PC-9 (cell line): ENCODE measurements around the gene PLEKHA5. TPM values are rescaled to one million over a fixed set of nuclear protein-coding genes. Genes with fewer than 3 reads are reported as not detected.

Experiments
- BruUV-seq: library from RNA; stranded (reverse); fragments of 400-500 nt; replicated peaks from 2 replicates; lab custom pipeline; 2021; lab: Mats Ljungman, UMichigan
- CTCF ChIA-PET: fragments of 300-600 bp; sonication (Branson Sonifier 250); formaldehyde crosslinking; loops from one replicate; lab custom pipeline; 2022; ENCODE audit warnings: antibody characterized with exemption; lab: Charles Lee
- POLR2A ChIA-PET: fragments of 300-600 bp; sonication (Branson Sonifier 250); formaldehyde crosslinking; loops from one replicate; lab custom pipeline; 2022; ENCODE audit warnings: antibody characterized with exemption; ENCODE audit not compliant: unreplicated experiment; lab: Charles Lee
- DNase-seq, 2 experiments: peaks; one replicate each; pipeline versions ENCODE4 v3.0.0 to v3.0.0-alpha.2; 2015 to 2022; ENCODE audit warnings: mixed read lengths in 1 of 2
- H2AFZ ChIP-seq: fragments of 200-600 bp; sonication (generic); 2 replicates; pipeline ENCODE4 v1.8.1; 2017; ENCODE audit warnings: antibody characterized with exemption
- H3F3A ChIP-seq: fragments of 200-600 bp; sonication (generic); 2 replicates; pipeline ENCODE4 v1.8.1; 2017; ENCODE audit warnings: antibody characterized with exemption, mild to moderate bottlenecking, low read depth; ENCODE audit not compliant: insufficient read depth
- H3K27ac ChIP-seq: fragments of 200-600 bp; sonication (generic); 2 replicates; pipeline ENCODE4 v1.6.1; 2016; ENCODE audit warnings: mixed run types
- H3K27me3 ChIP-seq: fragments of 200-600 bp; sonication (generic); 2 replicates; pipeline ENCODE4 v1.6.1; 2016; ENCODE audit warnings: low read depth, mixed run types; ENCODE audit not compliant: insufficient read depth
- H3K36me3 ChIP-seq: fragments of 200-600 bp; sonication (generic); 2 replicates; pipeline ENCODE4 v1.6.1; 2016; ENCODE audit warnings: low read depth, mixed run types
- H3K4me1 ChIP-seq: fragments of 200-600 bp; sonication (generic); replicated peaks from 2 replicates; pipeline ENCODE4 v1.6.1; 2016; ENCODE audit warnings: mixed run types; ENCODE audit not compliant: insufficient read depth
- H3K4me2 ChIP-seq: fragments of 200-600 bp; sonication (generic); 2 replicates; pipeline ENCODE4 v1.6.1; 2017; ENCODE audit warnings: mixed run types
- H3K4me3 ChIP-seq: fragments of 200-600 bp; sonication (generic); 2 replicates; pipeline ENCODE4 v1.6.1; 2016; ENCODE audit warnings: mixed run types
- H3K79me2 ChIP-seq: fragments of 200-600 bp; sonication (generic); 2 replicates; pipeline ENCODE4 v1.6.1; 2017; ENCODE audit warnings: low read depth, mixed run types
- H3K9me2 ChIP-seq: fragments of 200-600 bp; sonication (generic); 2 replicates; pipeline ENCODE4 v1.8.1; 2017; ENCODE audit warnings: mild to moderate bottlenecking; ENCODE audit not compliant: insufficient read depth
- H3K9me3 ChIP-seq: fragments of 200-600 bp; sonication (generic); 2 replicates; pipeline ENCODE4 v1.8.1; 2016; ENCODE audit warnings: low read depth; ENCODE audit not compliant: insufficient read depth
- H4K20me1 ChIP-seq: fragments of 200-600 bp; sonication (generic); 2 replicates; pipeline ENCODE4 v1.8.1; 2017; ENCODE audit not compliant: insufficient read depth
- EZH2 ChIP-seq: fragments of 200-600 bp; sonication (generic); IDR thresholded peaks from 2 replicates; pipeline ENCODE4 v1.8.0; 2017; ENCODE audit warnings: antibody characterized with exemption, low read depth
- intact Hi-C: fragments of 100-400 bp; cut with micrococcal nuclease; formaldehyde crosslinking; loops from one replicate; pipeline ENCODE4 v1.10.0; 2022; ENCODE audit not compliant: unreplicated experiment
- total RNA-seq: library from RNA; stranded (reverse); gene quantifications from 2 replicates; pipeline ENCODE4 v1.2.3, GENCODE V29; 2021
- TF ChIP-seq, protein P1 (sequence below): fragments of 200-600 bp; sonication (generic); conservative IDR thresholded peaks from 2 replicates; pipeline ENCODE4 v1.6.1; 2017; ENCODE audit warnings: mixed run types, antibody characterized with exemption, mild to moderate bottlenecking, moderate library complexity

PLEKHA5 gene
- total RNA-seq, 1 experiment from 2014 or later, result 54.1 TPM

DNA sequence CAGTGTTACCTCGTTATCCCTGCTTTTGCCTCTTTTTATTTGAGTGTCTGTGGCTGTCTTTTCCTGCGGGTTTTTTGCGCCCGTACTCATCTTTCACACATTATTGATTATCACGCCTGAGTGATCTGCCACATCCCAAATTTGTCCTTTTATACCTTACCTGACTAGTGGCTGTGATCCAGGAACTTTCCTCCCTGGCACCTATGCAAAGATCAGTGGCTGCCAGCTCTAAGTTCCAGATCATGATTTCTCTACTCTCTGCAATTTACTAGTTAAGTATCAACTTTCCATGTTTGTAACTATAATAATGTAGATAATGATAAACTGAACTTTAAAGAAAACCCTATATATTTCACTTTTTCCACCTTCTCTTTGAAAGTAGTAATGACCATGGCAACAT, 36.9 kb downstream of the PLEKHA5 start:
- Histone ChIP-seq H2AFZ (no peak overlapping the region), H3K4me2 (no peak overlapping the region), H3K4me3 (no peak overlapping the region), H3K27me3 (no peaks in the 10 kb centered on the region), H3K79me2 (peaks cover 7% of the 10 kb centered on the region; the same call in 1 of the 2 replicates), H3K9me3 (no peaks in the 10 kb centered on the region), H3K36me3 (no peaks in the 10 kb centered on the region), H4K20me1 (no peaks in the 10 kb centered on the region), H3K4me1 (peaks cover 19% of the 10 kb centered on the region), H3K9me2 (peaks cover 4% of the 10 kb centered on the region; the same call in 1 of the 2 replicates), H3F3A (no peaks in the 10 kb centered on the region), H3K27ac (no peak overlapping the region)
- no peak for DNase-seq
- intact Hi-C loops, result no loop called here
- no peak for TF ChIP-seq EZH2
- TF ChIP-seq, protein P1, sequence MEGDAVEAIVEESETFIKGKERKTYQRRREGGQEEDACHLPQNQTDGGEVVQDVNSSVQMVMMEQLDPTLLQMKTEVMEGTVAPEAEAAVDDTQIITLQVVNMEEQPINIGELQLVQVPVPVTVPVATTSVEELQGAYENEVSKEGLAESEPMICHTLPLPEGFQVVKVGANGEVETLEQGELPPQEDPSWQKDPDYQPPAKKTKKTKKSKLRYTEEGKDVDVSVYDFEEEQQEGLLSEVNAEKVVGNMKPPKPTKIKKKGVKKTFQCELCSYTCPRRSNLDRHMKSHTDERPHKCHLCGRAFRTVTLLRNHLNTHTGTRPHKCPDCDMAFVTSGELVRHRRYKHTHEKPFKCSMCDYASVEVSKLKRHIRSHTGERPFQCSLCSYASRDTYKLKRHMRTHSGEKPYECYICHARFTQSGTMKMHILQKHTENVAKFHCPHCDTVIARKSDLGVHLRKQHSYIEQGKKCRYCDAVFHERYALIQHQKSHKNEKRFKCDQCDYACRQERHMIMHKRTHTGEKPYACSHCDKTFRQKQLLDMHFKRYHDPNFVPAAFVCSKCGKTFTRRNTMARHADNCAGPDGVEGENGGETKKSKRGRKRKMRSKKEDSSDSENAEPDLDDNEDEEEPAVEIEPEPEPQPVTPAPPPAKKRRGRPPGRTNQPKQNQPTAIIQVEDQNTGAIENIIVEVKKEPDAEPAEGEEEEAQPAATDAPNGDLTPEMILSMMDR, result no peak
- POLR2A ChIA-PET, result no interaction called here
- no TSS peak for BruUV-seq
- CTCF ChIA-PET, result no interaction called here

DNA sequence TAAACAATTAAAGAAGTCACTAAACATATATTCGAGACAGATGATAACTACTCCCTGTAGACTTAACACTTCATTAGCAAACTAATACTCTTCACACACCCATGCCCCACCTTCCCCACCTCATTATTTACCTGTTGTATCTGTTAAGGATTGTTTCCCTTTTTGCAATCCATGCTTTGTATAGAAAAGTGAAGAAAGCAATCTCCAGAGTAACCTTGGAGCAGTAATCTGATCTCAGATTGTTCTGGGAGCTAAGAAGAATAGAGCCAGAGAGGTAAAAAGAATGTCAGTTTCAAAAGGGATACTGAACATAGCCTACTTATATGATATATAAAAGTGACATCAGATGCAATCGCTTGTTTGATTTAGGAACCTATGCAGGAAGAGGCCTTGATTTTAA, 37.4 kb downstream of the PLEKHA5 start:
- peaks cover 7% of the 10 kb centered on the region for H3K79me2 ChIP-seq

DNA sequence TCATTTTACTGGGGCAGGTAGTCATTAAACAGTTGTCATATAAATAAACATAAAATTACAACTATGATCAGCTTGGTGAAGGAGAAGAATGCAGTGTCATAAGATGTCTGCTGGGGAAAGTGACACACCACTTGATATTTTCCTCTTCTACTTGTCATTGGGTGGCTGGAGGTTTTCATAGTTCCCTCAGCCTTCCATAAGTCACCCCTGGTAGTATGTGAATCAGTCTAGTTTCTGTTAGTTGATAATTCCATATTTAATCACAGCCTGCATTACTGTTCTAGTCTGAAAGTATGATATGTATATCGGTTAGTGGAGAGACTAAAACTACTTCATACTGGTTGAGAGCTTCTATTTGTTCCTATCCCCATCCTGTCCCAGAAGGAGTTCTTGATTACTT, 38.2 kb downstream of the PLEKHA5 start:
- no peaks in the 10 kb centered on the region for H4K20me1 ChIP-seq
- H3K27ac ChIP-seq, result no peak overlapping the region
- peaks cover 7% of the 10 kb centered on the region for H3K79me2 ChIP-seq
- H2AFZ ChIP-seq, result no peak overlapping the region
- intact Hi-C loops, result no loop called here
- H3F3A ChIP-seq, result no peaks in the 10 kb centered on the region
- H3K4me1 ChIP-seq, result peaks cover 19% of the 10 kb centered on the region
- no peak overlapping the region for H3K4me2 ChIP-seq
- peaks cover 4% of the 10 kb centered on the region; the same call in 1 of the 2 replicates for H3K9me2 ChIP-seq
- H3K9me3 ChIP-seq, result no peaks in the 10 kb centered on the region
- H3K27me3 ChIP-seq, result no peaks in the 10 kb centered on the region
- BruUV-seq, result no TSS peak
- no peak overlapping the region for H3K4me3 ChIP-seq
- ChIA-PET CTCF (no interaction called here), POLR2A (no interaction called here)
- H3K36me3 ChIP-seq, result no peaks in the 10 kb centered on the region
- no peak for DNase-seq
- no peak for TF ChIP-seq EZH2
- TF ChIP-seq, protein P1, result no peak

More for the DNA sequence above, 37.4 kb downstream of the PLEKHA5 start:
- H3K27me3 ChIP-seq, result no peaks in the 10 kb centered on the region
- no TSS peak for BruUV-seq
- POLR2A ChIA-PET, result no interaction called here
- no peak overlapping the region for H2AFZ ChIP-seq
- H3K9me2 ChIP-seq, result peaks cover 4% of the 10 kb centered on the region; the same call in 1 of the 2 replicates
- no peak for TF ChIP-seq EZH2
- TF ChIP-seq, protein P1, result no peak
- H3K4me3 ChIP-seq, result no peak overlapping the region
- H3K36me3 ChIP-seq, result no peaks in the 10 kb centered on the region
- CTCF ChIA-PET, result no interaction called here
- intact Hi-C loops, result no loop called here
- H3K27ac ChIP-seq, result no peak overlapping the region
- H3F3A ChIP-seq, result no peaks in the 10 kb centered on the region
- H3K4me1 ChIP-seq, result peaks cover 19% of the 10 kb centered on the region
- H3K9me3 ChIP-seq, result no peaks in the 10 kb centered on the region
- DNase-seq, result no peak
- no peak overlapping the region for H3K4me2 ChIP-seq
- H4K20me1 ChIP-seq, result no peaks in the 10 kb centered on the region
